Fibroblast of skin of right biceps (primary cell): ENCODE results near the gene ZNF451.
"Not testable (repeated sequence)": the region's sequence is repeated elsewhere in the genome, so short reads cannot be mapped to it uniquely, and the experiment has no call there.

Experiments
- DNase-seq: peaks from one replicate; pipeline ENCODE4 v3.0.0-alpha.2; 2013

Gene ZNF451, protein sequence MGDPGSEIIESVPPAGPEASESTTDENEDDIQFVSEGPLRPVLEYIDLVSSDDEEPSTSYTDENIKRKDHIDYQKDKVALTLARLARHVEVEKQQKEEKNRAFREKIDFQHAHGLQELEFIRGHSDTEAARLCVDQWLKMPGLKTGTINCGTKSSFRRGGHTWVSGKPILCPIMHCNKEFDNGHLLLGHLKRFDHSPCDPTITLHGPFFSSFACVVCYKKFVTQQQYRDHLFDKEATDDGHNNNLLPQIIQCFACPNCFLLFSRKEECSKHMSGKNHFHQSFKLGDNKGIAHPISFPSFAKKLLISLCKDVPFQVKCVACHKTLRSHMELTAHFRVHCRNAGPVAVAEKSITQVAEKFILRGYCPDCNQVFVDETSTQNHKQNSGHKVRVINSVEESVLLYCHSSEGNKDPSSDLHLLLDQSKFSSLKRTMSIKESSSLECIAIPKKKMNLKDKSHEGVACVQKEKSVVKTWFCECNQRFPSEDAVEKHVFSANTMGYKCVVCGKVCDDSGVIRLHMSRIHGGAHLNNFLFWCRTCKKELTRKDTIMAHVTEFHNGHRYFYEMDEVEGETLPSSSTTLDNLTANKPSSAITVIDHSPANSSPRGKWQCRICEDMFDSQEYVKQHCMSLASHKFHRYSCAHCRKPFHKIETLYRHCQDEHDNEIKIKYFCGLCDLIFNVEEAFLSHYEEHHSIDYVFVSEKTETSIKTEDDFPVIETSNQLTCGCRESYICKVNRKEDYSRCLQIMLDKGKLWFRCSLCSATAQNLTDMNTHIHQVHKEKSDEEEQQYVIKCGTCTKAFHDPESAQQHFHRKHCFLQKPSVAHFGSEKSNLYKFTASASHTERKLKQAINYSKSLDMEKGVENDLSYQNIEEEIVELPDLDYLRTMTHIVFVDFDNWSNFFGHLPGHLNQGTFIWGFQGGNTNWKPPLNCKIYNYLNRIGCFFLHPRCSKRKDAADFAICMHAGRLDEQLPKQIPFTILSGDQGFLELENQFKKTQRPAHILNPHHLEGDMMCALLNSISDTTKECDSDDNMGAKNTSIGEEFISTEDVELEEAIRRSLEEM

GRCh38 chr6:57089687-57090457 lies at the start of gene ZNF451:
Gene ZNF451, plus strand, starts transcription at chr6:57090188. Its CDS starts 66 bp downstream, at chr6:57090254.
- peak; percentile 98 for DNase-seq

- DNase-seq = not testable (repeated sequence)
Observed at GRCh38 chr6:57044061-57044460, 45.9 kb upstream of the ZNF451 start.

- no peak for DNase-seq
Observed at GRCh38 chr6:57044568-57044967, 45.4 kb upstream of the ZNF451 start.

DNA sequence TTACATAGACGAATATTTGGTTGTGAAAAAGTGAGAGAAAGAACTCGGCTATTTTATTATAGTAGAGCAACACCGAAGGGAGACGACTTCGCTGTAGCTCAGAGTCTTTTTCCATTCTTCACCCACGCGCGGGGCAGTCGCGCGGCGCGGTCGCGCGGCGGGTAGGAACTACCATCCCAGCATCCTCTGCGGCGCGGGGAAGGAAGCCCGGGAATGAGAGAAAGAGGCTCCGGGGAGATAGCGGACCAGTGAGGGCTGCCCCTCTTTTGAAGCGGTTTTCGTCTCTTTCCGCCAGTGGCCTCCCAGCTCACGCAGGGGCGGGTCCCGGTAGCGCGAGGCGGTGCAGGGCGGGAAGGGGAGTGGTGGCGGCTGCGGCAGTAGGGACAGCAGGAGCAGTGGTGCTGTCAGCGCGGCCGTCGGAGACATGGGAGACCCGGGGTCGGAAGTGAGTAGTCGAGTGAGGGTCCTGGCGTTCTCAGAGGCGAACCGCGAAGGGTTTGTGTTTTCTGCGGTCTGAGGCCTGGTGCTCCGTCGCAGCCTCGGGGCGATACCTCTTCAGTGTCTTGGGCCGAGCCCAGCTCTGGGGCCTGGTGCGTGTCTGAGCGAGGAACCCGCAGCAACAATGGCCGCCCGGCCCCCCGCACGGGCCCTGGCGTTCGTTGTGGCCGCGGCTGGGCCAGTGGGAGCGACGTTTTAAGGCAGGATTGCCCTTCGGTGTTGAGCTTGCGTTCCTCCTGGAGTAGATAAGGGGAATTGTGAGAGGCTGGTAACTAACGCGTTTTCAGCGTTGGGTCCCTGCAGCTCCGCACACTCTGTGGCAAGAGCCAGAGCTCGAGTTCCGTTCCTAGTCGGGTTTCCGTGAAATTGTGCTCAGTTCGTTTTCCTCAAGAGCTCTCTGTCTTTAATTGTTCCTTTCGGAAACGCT lies 43.4 kb upstream of the ZNF451 start, which contains the start of gene KIAA1586:
Gene KIAA1586 (plus strand): TSS at position 362 of the 925 bp plus-strand sequence. CDS start 63 bp downstream, at position 425.
- peak; percentile 91 for DNase-seq

- not testable (repeated sequence) for DNase-seq
Observed at GRCh38 chr6:57047257-57047585, 42.8 kb upstream of the ZNF451 start.

- not testable (repeated sequence) for DNase-seq
Observed at GRCh38 chr6:57047859-57048258, 42.1 kb upstream of the ZNF451 start.

- peak; percentile 34 for DNase-seq
Observed at GRCh38 chr6:57048577-57048976, 41.4 kb upstream of the ZNF451 start.

DNA sequence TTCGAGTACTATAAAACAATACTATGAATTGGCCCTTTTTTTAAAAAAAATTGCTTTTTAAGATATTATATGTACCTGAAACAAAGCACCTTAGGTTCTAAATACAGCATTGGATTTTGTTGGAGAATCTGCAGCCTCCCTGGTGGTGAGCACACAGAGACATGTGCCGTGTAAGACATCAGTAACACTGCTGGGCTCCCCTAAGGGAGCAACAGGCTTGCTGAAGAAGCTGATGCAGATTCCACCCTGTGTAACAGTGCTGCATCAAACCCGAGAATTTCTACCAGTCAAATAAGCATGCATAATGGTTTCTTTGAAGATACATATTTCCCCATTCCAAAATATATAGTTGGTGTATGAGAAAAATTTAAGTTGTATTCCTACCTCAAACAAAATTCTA lies 26.1 kb upstream of the ZNF451 start:
- DNase-seq = no peak

GRCh38 chr6:57064809-57065208 lies 25.2 kb upstream of the ZNF451 start:
- peak; percentile 39 for DNase-seq

- peak; percentile 30 for DNase-seq
Observed at GRCh38 chr6:57068061-57068460, 21.9 kb upstream of the ZNF451 start.

GRCh38 chr6:57069228-57069627 lies 20.8 kb upstream of the ZNF451 start:
- DNase-seq = no peak

- no peak for DNase-seq
Observed at GRCh38 chr6:57069920-57070331, 20.1 kb upstream of the ZNF451 start.

GRCh38 chr6:57072108-57072507 lies 17.9 kb upstream of the ZNF451 start:
- DNase-seq = peak; percentile 10

DNA sequence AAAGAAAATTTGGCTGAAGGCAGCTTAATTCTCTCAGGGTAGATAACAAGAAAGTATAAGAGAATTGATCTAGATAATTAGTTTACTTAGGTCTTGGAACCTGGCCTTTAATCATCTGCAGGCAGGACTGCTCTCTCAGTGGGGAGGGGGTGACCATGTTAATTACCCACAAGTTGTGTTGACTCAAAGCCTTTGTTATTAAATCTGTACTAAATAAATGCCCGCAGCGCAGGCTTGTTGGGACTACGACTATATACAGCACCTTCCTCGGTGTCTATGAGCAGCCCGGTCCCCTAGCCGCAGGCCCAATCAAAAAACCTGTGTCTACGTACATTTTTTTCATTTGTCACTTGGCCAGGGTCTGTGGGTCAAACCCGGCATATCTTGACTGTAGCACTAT lies 15.6 kb upstream of the ZNF451 start:
- no peak for DNase-seq

DNA sequence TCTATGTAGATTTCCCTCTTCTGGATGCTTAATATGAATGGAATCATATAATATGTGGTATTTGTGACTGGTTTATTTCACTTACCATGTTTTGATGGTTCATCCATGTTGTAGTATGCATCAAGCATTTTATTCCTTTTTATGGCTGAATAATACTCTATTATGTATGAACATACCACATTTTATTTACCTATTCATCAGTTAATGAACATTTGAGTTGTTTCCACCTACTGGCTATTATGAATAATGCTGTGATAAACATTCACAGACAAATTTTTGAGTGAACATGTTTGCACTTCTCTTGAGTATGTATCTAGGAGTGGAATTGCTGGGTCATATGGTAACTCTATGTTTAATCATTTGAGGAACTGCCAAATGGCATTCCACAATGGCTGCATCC lies 14.9 kb upstream of the ZNF451 start:
- DNase-seq = peak; percentile 8

DNA sequence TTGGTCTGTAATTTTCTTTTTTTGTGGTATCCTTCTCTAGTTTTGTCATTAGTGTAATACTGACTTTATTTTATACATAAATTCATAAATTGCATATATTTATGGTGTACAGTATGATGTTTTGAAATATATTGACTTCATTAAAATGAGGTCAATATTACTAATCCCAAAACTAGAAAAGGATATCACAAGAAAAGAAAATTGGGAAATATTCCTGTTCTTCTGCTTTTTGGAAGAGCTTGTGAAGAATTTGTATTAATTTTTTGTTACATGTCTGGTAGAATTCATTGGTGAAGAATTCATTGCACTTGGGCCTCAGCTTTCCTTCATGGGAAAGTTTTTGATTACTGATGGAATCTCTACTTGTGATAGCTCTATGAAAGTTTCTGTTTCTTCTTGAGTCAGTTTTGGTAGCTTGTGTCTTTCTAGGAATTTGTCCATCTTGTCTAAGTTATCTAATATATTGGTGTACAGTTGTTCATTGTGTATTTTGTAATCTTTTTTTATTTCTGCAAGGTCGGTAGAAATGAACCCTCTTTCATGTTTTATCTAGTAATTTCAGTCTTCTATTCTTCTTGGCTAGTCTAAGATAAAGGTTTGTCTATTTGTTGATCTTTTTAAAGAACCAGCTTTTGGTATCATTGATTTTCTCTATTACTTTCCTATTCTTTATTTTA lies 11.3 kb upstream of the ZNF451 start:
- DNase-seq = no peak

GRCh38 chr6:57085471-57085870 lies 4.5 kb upstream of the ZNF451 start:
- DNase-seq = no peak

DNA sequence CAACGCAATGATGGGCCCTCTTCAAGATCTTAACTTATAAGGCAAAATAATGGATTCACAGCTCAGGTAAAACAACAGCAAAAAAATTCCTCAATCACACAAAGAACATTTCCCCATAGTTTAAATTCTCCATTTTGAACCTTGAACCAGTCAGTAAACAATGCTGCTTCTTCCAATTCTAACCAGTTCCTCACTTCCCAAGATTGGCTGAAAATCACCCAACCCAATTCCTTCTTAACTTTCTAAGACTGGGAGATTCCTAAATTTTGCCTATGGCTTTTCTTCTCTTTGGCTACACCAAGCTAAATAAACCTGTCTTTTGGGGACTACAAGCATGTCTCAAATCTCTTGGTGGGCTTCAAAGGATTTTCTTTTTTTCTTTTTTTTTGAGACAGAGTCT lies 3.1 kb upstream of the ZNF451 start:
- DNase-seq = no peak

DNA sequence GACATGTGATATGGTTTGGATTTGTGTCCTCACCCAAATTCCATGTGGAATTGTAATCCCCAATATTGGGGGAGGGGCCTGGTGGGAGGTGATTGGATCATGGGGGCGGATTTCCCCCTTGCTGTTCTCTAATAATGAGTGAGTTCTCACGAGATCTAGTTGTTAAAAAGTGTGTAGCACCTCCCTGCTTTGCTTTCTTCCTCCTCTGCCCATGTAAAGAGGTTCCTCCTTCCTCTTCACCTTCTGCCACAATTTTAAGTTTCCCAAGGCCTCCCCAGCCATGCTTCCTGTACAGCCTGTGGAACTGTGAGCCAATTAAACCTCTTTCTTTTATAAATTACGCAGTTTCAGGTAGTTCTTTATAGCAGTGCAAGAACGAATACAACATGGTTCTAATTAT lies 2.1 kb upstream of the ZNF451 start:
- DNase-seq = peak; percentile 19

GRCh38 chr6:57089265-57089664 lies 723 bp upstream of the ZNF451 start:
- no peak for DNase-seq
